CD4-positive, alpha-beta T cell (primary cell): Measurements from ENCODE around the gene LSM3. TPM values are rescaled to one million over a fixed set of nuclear protein-coding genes. Genes with fewer than 3 reads are reported as not detected.

Source experiments
- ATAC-seq: fragments of 200-7000 bp; cut with Tn5 transposase; one replicate; pipeline ENCODE4 v1.10.0; 2022; ENCODE audit warnings: mild to moderate bottlenecking; ENCODE audit not compliant: poor library complexity
- CTCF ChIA-PET: fragments of 350-600 bp; sonication (Branson Sonifier 250); formaldehyde crosslinking; loops from one replicate; lab custom pipeline; 2021; ENCODE audit warnings: antibody characterized with exemption, inconsistent platforms; lab: Charles Lee
- POLR2A ChIA-PET: fragments of 350-600 bp; sonication (Branson Sonifier 250); formaldehyde crosslinking; loops from one replicate; lab custom pipeline; 2021; ENCODE audit warnings: antibody characterized with exemption, inconsistent platforms; lab: Charles Lee
- DNase-seq, 14 experiments: peaks; one replicate each; pipeline ENCODE4 v3.0.0-alpha.2; 2013 to 2020; ENCODE audit warnings: mixed read lengths in 2 of 14
- H3K27ac ChIP-seq, 2 donors: one replicate each; pipeline versions ENCODE4 v1.5.1 to v1.7.0; 2013; ENCODE audit warnings: low read length in 2 of 2, low read depth in 1 of 2, mild to moderate bottlenecking in 1 of 2
- H3K27me3 ChIP-seq, 2 experiments: 1 replicate in 1 of 2; 2 replicates in 1 of 2; pipeline versions ENCODE4 v1.6.1 to v1.7.0; 2013; ENCODE audit warnings: low read length in 2 of 2, control low read depth in 1 of 2, mild to moderate bottlenecking in 1 of 2, moderate library complexity in 1 of 2; ENCODE audit not compliant: insufficient read depth in 2 of 2, control insufficient read depth in 1 of 2
- H3K36me3 ChIP-seq: one replicate; pipeline ENCODE4 v1.6.1; 2013; ENCODE audit warnings: low read length, control low read depth; ENCODE audit not compliant: insufficient read depth
- H3K4me1 ChIP-seq: one replicate; pipeline ENCODE4 v1.6.1; 2013; ENCODE audit warnings: low read length, control low read depth; ENCODE audit not compliant: insufficient read depth
- H3K4me3 ChIP-seq: one replicate; pipeline ENCODE4 v1.5.1; 2013; ENCODE audit warnings: mild to moderate bottlenecking, low read length, moderate library complexity
- H3K9me3 ChIP-seq, 2 experiments: 1 replicate in 1 of 2; 2 replicates in 1 of 2; pipeline versions ENCODE4 v1.6.1 to v1.7.0; 2013; ENCODE audit warnings: low read length in 2 of 2, mild to moderate bottlenecking in 2 of 2, control low read depth in 1 of 2, moderate library complexity in 1 of 2; ENCODE audit not compliant: control insufficient read depth in 1 of 2, insufficient read depth in 1 of 2
- H3K27ac Mint-ChIP-seq: one replicate; pipeline ENCODE4 v1.8.0; 2020; ENCODE audit warnings: mixed read lengths
- H3K27me3 Mint-ChIP-seq: one replicate; pipeline ENCODE4 v1.8.0; 2021; ENCODE audit warnings: mixed read lengths
- H3K36me3 Mint-ChIP-seq: one replicate; pipeline ENCODE4 v1.8.0; 2021; ENCODE audit warnings: low read depth, mixed read lengths
- H3K4me1 Mint-ChIP-seq: one replicate; pipeline ENCODE4 v1.8.0; 2021; ENCODE audit warnings: low read depth, mixed read lengths
- H3K4me3 Mint-ChIP-seq: one replicate; pipeline ENCODE4 v1.8.0; 2020; ENCODE audit warnings: mild to moderate bottlenecking, mixed read lengths
- H3K9me3 Mint-ChIP-seq: one replicate; pipeline ENCODE4 v1.8.0; 2020; ENCODE audit warnings: mixed read lengths
- intact Hi-C, 2 experiments: fragments of 100-400 bp; cut with DNase I in 1 of 2; cut with micrococcal nuclease in 1 of 2; formaldehyde crosslinking; loops; one replicate each; pipeline versions ENCODE4 v1.15.1 to v1.9.0; 2023 to 2025; cut with DNase I, micrococcal nuclease
- total RNA-seq, 174 experiments: library from RNA in 2 of 174; stranded (reverse) in 2 of 174; gene quantifications; one replicate each; pipeline ENCODE4 v1.2.3 and lab custom pipeline; 2021 to 2026
- TF ChIP-seq, protein P1 (sequence below): fragments of 200-600 bp; IDR thresholded peaks from one replicate; pipeline ENCODE4 v1.8.0; 2022; ENCODE audit warnings: antibody characterized with exemption, mild to moderate bottlenecking

Gene LSM3
- total RNA-seq, 2 experiments from 2014 or later: 6.5 to 6.9 TPM

DNA sequence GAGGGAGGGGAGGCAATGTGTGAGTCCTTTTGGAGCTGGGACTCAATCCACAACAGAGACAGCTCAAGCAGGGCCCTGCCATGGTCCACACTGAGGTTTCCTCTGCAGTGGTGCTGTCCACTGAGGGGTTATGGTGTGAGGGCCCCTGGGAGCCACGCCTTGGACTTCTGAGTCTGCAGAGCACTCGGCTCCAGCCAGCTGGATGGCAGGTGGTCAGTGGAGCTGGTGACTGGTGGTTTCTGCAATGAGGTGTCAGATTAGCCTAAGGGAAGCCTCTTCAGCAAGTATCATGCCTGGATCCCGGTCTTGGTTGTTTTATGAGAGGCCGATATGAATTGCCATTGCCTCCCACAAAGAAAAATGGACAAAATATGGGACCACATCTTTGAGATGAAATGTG, 21.7 kb downstream of the LSM3 start:
- TF ChIP-seq, protein P1, sequence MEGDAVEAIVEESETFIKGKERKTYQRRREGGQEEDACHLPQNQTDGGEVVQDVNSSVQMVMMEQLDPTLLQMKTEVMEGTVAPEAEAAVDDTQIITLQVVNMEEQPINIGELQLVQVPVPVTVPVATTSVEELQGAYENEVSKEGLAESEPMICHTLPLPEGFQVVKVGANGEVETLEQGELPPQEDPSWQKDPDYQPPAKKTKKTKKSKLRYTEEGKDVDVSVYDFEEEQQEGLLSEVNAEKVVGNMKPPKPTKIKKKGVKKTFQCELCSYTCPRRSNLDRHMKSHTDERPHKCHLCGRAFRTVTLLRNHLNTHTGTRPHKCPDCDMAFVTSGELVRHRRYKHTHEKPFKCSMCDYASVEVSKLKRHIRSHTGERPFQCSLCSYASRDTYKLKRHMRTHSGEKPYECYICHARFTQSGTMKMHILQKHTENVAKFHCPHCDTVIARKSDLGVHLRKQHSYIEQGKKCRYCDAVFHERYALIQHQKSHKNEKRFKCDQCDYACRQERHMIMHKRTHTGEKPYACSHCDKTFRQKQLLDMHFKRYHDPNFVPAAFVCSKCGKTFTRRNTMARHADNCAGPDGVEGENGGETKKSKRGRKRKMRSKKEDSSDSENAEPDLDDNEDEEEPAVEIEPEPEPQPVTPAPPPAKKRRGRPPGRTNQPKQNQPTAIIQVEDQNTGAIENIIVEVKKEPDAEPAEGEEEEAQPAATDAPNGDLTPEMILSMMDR: no peak
- no peak overlapping the region for H3K4me3 ChIP-seq
- DNase-seq (no peak), ATAC-seq (no peak)
- intact Hi-C loops: loop anchor here in 1 of 2 experiments (5.0 kb wide), 1 partner anchor 202 kb away; the partner anchor contains the start of gene SLC6A6
- no peak overlapping the region for H3K27ac Mint-ChIP-seq
- no peaks in the 10 kb centered on the region for H3K9me3 Mint-ChIP-seq
- H3K36me3 Mint-ChIP-seq: peaks cover 42% of the 10 kb centered on the region
- no peaks in the 10 kb centered on the region for H3K4me1 Mint-ChIP-seq
- peaks cover 3% of the 10 kb centered on the region for H3K4me1 ChIP-seq
- H3K27me3 Mint-ChIP-seq: no peaks in the 10 kb centered on the region
- no peak overlapping the region for H3K27ac ChIP-seq
- H3K9me3 ChIP-seq: no peaks in the 10 kb centered on the region
- peaks cover 35% of the 10 kb centered on the region for H3K36me3 ChIP-seq
- H3K4me3 Mint-ChIP-seq: no peak overlapping the region
- ChIA-PET CTCF (no interaction called here), POLR2A (interaction anchor here (1.7 kb wide), 1 partner anchor 22 kb away, joined by 8 read pairs; the partner anchor contains the start of genes LSM3 and XPC)
- no peaks in the 10 kb centered on the region for H3K27me3 ChIP-seq

DNA sequence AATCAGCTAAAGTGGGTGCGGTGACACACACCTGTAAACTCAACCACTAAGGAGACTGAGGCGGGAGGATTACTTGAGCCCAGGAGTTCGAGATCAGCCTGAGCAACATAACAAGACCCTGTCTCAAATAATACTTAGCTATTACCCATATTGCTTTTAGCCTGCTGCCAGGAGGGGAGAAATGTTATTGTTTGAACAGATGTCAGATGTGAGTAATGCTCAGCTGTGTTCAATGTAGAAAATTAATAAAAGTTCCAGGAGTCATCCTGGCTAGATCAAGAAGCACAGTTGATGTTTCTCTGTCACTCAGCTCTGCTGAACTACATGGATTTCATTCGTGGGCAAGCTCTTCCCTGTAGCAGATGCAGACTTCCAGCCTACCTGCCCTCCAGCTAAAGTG, 22.2 kb downstream of the LSM3 start:
- Mint-ChIP-seq H3K4me1 (no peaks in the 10 kb centered on the region), H3K27me3 (no peaks in the 10 kb centered on the region), H3K36me3 (peaks cover 39% of the 10 kb centered on the region), H3K4me3 (no peak overlapping the region), H3K9me3 (no peaks in the 10 kb centered on the region), H3K27ac (no peak overlapping the region)
- H3K27me3 ChIP-seq: no peaks in the 10 kb centered on the region
- TF ChIP-seq, protein P1: no peak
- intact Hi-C loops: loop anchor here in 1 of 2 experiments (5.0 kb wide), 1 partner anchor 201 kb away; the partner anchor contains the start of gene SLC6A6
- H3K4me3 ChIP-seq: no peak overlapping the region
- H3K36me3 ChIP-seq: peaks cover 33% of the 10 kb centered on the region
- ATAC-seq (no peak), DNase-seq (no peak)
- no peaks in the 10 kb centered on the region for H3K9me3 ChIP-seq
- ChIA-PET POLR2A (interaction anchor here (1.7 kb wide), 1 partner anchor 22 kb away, joined by 8 read pairs; the partner anchor contains the start of genes LSM3 and XPC), CTCF (no interaction called here)
- no peak overlapping the region for H3K27ac ChIP-seq
- H3K4me1 ChIP-seq: peaks cover 3% of the 10 kb centered on the region

DNA sequence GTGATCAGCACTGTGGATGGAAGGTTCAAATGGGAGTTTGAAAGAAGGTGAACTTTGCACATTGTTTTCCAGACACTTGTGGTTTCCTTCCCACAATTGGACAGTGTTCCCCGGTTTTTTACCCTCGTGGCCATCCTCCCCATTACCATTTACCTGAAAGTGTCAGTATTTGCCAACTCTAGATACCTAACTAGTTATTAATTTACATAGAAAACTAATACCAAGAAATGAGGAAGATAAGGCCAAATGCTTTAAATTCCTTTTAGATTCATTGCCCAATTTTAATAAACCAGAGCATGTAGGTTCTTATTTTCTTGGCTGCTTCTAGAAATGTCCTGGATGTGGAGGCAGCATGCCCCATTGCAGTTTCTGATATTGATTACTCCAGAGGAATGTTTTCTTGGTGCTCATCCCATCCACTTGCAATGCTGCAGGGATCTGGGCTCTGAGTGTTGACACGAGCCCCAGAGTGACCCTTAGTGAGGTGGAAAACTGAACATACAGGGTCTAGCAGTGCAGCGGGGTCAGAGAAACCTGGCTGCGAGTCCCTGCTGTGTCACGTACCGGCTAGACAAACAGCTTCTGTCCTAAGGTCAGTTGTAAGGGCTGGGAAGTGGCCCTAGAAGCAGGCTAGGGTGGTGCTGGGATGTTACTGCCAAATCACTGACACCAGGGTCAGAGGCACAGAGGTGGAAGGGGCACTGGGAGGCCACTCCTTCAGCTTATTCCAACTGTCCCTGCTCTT, 23.5 kb downstream of the LSM3 start:
- Histone ChIP-seq H3K27me3 (no peaks in the 10 kb centered on the region), H3K4me3 (no peak overlapping the region), H3K4me1 (peaks cover 3% of the 10 kb centered on the region), H3K27ac (no peak overlapping the region), H3K36me3 (peaks cover 28% of the 10 kb centered on the region), H3K9me3 (no peaks in the 10 kb centered on the region)
- Mint-ChIP-seq H3K27ac (no peak overlapping the region), H3K4me1 (no peaks in the 10 kb centered on the region), H3K9me3 (no peaks in the 10 kb centered on the region), H3K27me3 (no peaks in the 10 kb centered on the region), H3K36me3 (peaks cover 30% of the 10 kb centered on the region), H3K4me3 (no peak overlapping the region)
- DNase-seq: no peak
- intact Hi-C loops: loop anchor here (2.0 to 5.0 kb wide), 3 partner anchors 59 to 719 kb away; partner anchors contain the start of gene SLC6A6 (in 1 of the 2)
- TF ChIP-seq, protein P1: no peak
- POLR2A ChIA-PET: interaction anchor here (1.7 kb wide), 1 partner anchor 24 kb away, joined by 8 read pairs; the partner anchor contains the start of genes LSM3 and XPC
- CTCF ChIA-PET: no interaction called here
- no peak for ATAC-seq
